ENCODE data around the gene AOC3. TPM values are rescaled to one million over a fixed set of nuclear protein-coding genes. Genes with fewer than 3 reads are reported as not detected.
"Not testable (repeated sequence)": the region's sequence is repeated elsewhere in the genome, so short reads cannot be mapped to it uniquely, and the experiment has no call there.

The AOC3 gene
- total and polyA plus RNA-seq, 4 donors = 82.1 to 344 (median 188) TPM

GRCh38 chr17:42889809-42890208 is 38.8 kb downstream of the AOC3 start:
- H3K4me1 ChIP-seq (ENCODE audit: control insufficient read depth in 1 of 2, insufficient read depth in 2 of 2, low read length in 2 of 2) = peaks cover 0 to 1% of the 10 kb centered on the region in 2 donors
- whole genome bisulfite sequencing, 2 donors = 93% methylated on average over 7 of the region's 7 CpGs
- DNase-seq (no peak), ATAC-seq (ENCODE audit: low FRiP score) (no peak)
- H3K27me3 ChIP-seq (ENCODE audit: control insufficient read depth in 1 of 2, insufficient read depth in 2 of 2, low read length in 1 of 2) = no peaks in the 10 kb centered on the region
- no peaks in the 10 kb centered on the region for H3K9me3 ChIP-seq (ENCODE audit: control insufficient read depth, low read length)
- H3K27ac ChIP-seq (ENCODE audit: low read depth in 1 of 2, low read length in 2 of 2) = no peak overlapping the region
- intact Hi-C loops (cut with DNase I) = no loop called here
- H3K36me3 ChIP-seq (ENCODE audit: control insufficient read depth in 1 of 2, insufficient read depth in 2 of 2, low read length in 1 of 2) = no peaks in the 10 kb centered on the region
- H3K4me3 ChIP-seq (ENCODE audit: low read length in 2 of 2) = no peak overlapping the region

- ATAC-seq (ENCODE audit: low FRiP score) (peak; percentile 79), DNase-seq (peak; percentile 73 to 80)
- Histone ChIP-seq H3K36me3 (ENCODE audit: control insufficient read depth in 1 of 2, insufficient read depth in 2 of 2, low read length in 1 of 2) (no peaks in the 10 kb centered on the region), H3K9me3 (ENCODE audit: control insufficient read depth, low read length) (no peaks in the 10 kb centered on the region), H3K4me3 (ENCODE audit: low read length in 2 of 2) (no peak overlapping the region), H3K27me3 (ENCODE audit: control insufficient read depth in 1 of 2, insufficient read depth in 2 of 2, low read length in 1 of 2) (no peaks in the 10 kb centered on the region), H3K4me1 (ENCODE audit: control insufficient read depth in 1 of 2, insufficient read depth in 2 of 2, low read length in 2 of 2) (peaks cover 0 to 2% of the 10 kb centered on the region in 2 donors), H3K27ac (ENCODE audit: low read depth in 1 of 2, low read length in 2 of 2) (peak overlapping the region; percentile 87 to 98)
- 13 to 14% methylated on average over 10 of the region's 10 CpGs for WGBS, 2 donors
- intact Hi-C loops (cut with DNase I) = no loop called here
Observed at GRCh38 chr17:42891539-42892152, 40.6 kb downstream of the AOC3 start.

- ATAC-seq (ENCODE audit: low FRiP score) = no peak
- no peaks in the 10 kb centered on the region for H3K36me3 ChIP-seq (ENCODE audit: control insufficient read depth in 1 of 2, insufficient read depth in 2 of 2, low read length in 1 of 2)
- DNase-seq = no peak
- intact Hi-C loops (cut with DNase I) = no loop called here
- no peaks in the 10 kb centered on the region for H3K27me3 ChIP-seq (ENCODE audit: control insufficient read depth in 1 of 2, insufficient read depth in 2 of 2, low read length in 1 of 2)
- no peaks in the 10 kb centered on the region for H3K9me3 ChIP-seq (ENCODE audit: control insufficient read depth, low read length)
- WGBS, 2 donors = 4 to 5% methylated on average over 4 of the region's 4 CpGs
- no peak overlapping the region for H3K4me3 ChIP-seq (ENCODE audit: low read length in 2 of 2)
- peaks cover 0 to 2% of the 10 kb centered on the region in 2 donors for H3K4me1 ChIP-seq (ENCODE audit: control insufficient read depth in 1 of 2, insufficient read depth in 2 of 2, low read length in 2 of 2)
- peak overlapping the region in 1 of 2 donors; percentile 68 for H3K27ac ChIP-seq (ENCODE audit: low read depth in 1 of 2, low read length in 2 of 2)
Observed at GRCh38 chr17:42893359-42893758, 42.4 kb downstream of the AOC3 start.

GRCh38 chr17:42894283-42895184 is 43.5 kb downstream of the AOC3 start:
- DNase-seq = peak in 1 of 2 donors; percentile 36
- Histone ChIP-seq H3K4me1 (ENCODE audit: control insufficient read depth in 1 of 2, insufficient read depth in 2 of 2, low read length in 2 of 2) (peaks cover 0 to 2% of the 10 kb centered on the region in 2 donors), H3K27me3 (ENCODE audit: control insufficient read depth in 1 of 2, insufficient read depth in 2 of 2, low read length in 1 of 2) (no peaks in the 10 kb centered on the region), H3K27ac (ENCODE audit: low read depth in 1 of 2, low read length in 2 of 2) (peak overlapping the region; percentile 29 to 91), H3K9me3 (ENCODE audit: control insufficient read depth, low read length) (no peaks in the 10 kb centered on the region), H3K4me3 (ENCODE audit: low read length in 2 of 2) (no peak overlapping the region), H3K36me3 (ENCODE audit: control insufficient read depth in 1 of 2, insufficient read depth in 2 of 2, low read length in 1 of 2) (no peaks in the 10 kb centered on the region)
- 60 to 68% methylated on average over 12 of the region's 12 CpGs for WGBS, 2 donors
- intact Hi-C loops (cut with DNase I) = loop anchor here in 1 of 2 donors (2.0 kb wide), 1 partner anchor 42 kb away; no protein-coding TSS in a partner anchor
- no peak for ATAC-seq (ENCODE audit: low FRiP score)

- Histone ChIP-seq H3K4me1 (ENCODE audit: control insufficient read depth in 1 of 2, insufficient read depth in 2 of 2, low read length in 2 of 2) (peaks cover 0 to 2% of the 10 kb centered on the region in 2 donors), H3K9me3 (ENCODE audit: control insufficient read depth, low read length) (no peaks in the 10 kb centered on the region), H3K36me3 (ENCODE audit: control insufficient read depth in 1 of 2, insufficient read depth in 2 of 2, low read length in 1 of 2) (no peaks in the 10 kb centered on the region), H3K4me3 (ENCODE audit: low read length in 2 of 2) (no peak overlapping the region), H3K27ac (ENCODE audit: low read depth in 1 of 2, low read length in 2 of 2) (peak overlapping the region in 1 of 2 donors; percentile 29), H3K27me3 (ENCODE audit: control insufficient read depth in 1 of 2, insufficient read depth in 2 of 2, low read length in 1 of 2) (no peaks in the 10 kb centered on the region)
- 0 to 2% methylated on average over 2 of the region's 2 CpGs for WGBS, 2 donors
- peak; percentile 85 to 88 for DNase-seq
- intact Hi-C loops (cut with DNase I) = loop anchor here in 1 of 2 donors (2.0 kb wide), 1 partner anchor 42 kb away; no protein-coding TSS in a partner anchor
- peak; percentile 78 for ATAC-seq (ENCODE audit: low FRiP score)
Observed at GRCh38 chr17:42895185-42895555, 44.2 kb downstream of the AOC3 start.

- Histone ChIP-seq H3K27me3 (ENCODE audit: control insufficient read depth in 1 of 2, insufficient read depth in 2 of 2, low read length in 1 of 2) (no peaks in the 10 kb centered on the region), H3K4me1 (ENCODE audit: control insufficient read depth in 1 of 2, insufficient read depth in 2 of 2, low read length in 2 of 2) (peaks cover 0 to 2% of the 10 kb centered on the region in 2 donors), H3K9me3 (ENCODE audit: control insufficient read depth, low read length) (no peaks in the 10 kb centered on the region), H3K36me3 (ENCODE audit: control insufficient read depth in 1 of 2, insufficient read depth in 2 of 2, low read length in 1 of 2) (no peaks in the 10 kb centered on the region), H3K4me3 (ENCODE audit: low read length in 2 of 2) (no peak overlapping the region), H3K27ac (ENCODE audit: low read depth in 1 of 2, low read length in 2 of 2) (no peak overlapping the region)
- DNase-seq (peak in 1 of 2 donors; percentile 24), ATAC-seq (ENCODE audit: low FRiP score) (no peak)
- intact Hi-C loops (cut with DNase I) = no loop called here
- 94% methylated on average over 7 of the region's 7 CpGs for WGBS, 2 donors
Observed at GRCh38 chr17:42898147-42898811, 47.3 kb downstream of the AOC3 start.

DNA sequence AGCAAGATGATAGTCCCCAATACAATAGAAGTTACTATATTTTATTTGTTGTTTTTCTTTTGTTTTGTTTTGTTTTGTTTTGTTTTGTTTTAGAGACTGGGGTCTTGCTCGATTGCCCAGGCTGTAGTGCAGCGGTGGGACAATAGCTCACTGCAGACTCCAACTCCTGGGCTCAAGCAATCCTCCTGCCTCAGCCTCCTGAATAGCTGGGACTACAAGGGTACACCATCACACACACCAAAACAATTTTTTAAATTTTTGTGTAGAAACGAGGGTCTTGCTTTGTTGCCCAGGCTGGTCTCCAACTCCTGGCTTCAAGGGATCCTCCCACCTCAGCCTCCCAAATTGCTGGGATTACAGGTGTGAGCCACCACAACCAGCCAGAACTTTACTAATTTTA is 49.0 kb downstream of the AOC3 start:
- intact Hi-C loops (cut with DNase I); H3K4me1 ChIP-seq (ENCODE audit: control insufficient read depth in 1 of 2, insufficient read depth in 2 of 2, low read length in 2 of 2); H3K9me3 ChIP-seq (ENCODE audit: control insufficient read depth, low read length); ATAC-seq (ENCODE audit: low FRiP score); H3K36me3 ChIP-seq (ENCODE audit: control insufficient read depth in 1 of 2, insufficient read depth in 2 of 2, low read length in 1 of 2); H3K27me3 ChIP-seq (ENCODE audit: control insufficient read depth in 1 of 2, insufficient read depth in 2 of 2, low read length in 1 of 2); DNase-seq; H3K4me3 ChIP-seq (ENCODE audit: low read length in 2 of 2); H3K27ac ChIP-seq (ENCODE audit: low read depth in 1 of 2, low read length in 2 of 2): not testable (repeated sequence)
- whole genome bisulfite sequencing, 2 donors = 80 to 82% methylated on average over 3 of the region's 3 CpGs

DNA sequence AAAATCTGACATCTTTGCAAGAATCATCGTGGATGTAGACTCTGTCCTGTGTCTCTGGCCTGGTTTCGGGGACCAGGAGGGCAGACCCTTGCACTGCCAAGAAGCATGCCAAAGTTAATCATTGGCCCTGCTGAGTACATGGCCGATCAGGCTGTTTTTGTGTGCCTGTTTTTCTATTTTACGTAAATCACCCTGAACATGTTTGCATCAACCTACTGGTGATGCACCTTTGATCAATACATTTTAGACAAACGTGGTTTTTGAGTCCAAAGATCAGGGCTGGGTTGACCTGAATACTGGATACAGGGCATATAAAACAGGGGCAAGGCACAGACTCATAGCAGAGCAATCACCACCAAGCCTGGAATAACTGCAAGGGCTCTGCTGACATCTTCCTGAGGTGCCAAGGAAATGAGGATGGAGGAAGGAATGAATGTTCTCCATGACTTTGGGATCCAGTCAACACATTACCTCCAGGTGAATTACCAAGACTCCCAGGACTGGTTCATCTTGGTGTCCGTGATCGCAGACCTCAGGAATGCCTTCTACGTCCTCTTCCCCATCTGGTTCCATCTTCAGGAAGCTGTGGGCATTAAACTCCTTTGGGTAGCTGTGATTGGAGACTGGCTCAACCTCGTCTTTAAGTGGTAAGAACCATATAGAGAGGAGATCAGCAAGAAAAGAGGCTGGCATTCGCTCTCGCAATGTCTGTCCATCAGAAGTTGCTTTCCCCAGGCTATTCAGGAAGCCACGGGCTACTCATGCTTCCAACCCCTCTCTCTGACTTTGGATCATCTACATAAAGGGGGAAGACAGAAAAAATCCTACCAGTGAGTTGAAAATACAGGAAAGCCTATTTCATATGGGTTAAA is 49.7 kb downstream of the AOC3 start, which contains the start of gene G6PC1:
G6PC1 (plus strand) TSS at position 340 of the 872 bp plus-strand sequence; CDS start at position 418, 78 bp downstream.
- DNase-seq (no peak), ATAC-seq (ENCODE audit: low FRiP score) (no peak)
- H3K36me3 ChIP-seq (ENCODE audit: control insufficient read depth in 1 of 2, insufficient read depth in 2 of 2, low read length in 1 of 2) = no peaks in the 10 kb centered on the region
- H3K4me1 ChIP-seq (ENCODE audit: control insufficient read depth in 1 of 2, insufficient read depth in 2 of 2, low read length in 2 of 2) = no peaks in the 10 kb centered on the region
- H3K27me3 ChIP-seq (ENCODE audit: control insufficient read depth in 1 of 2, insufficient read depth in 2 of 2, low read length in 1 of 2) = no peaks in the 10 kb centered on the region
- intact Hi-C loops (cut with DNase I) = no loop called here
- H3K4me3 ChIP-seq (ENCODE audit: low read length in 2 of 2) = no peak within 1 kb of the TSS
- H3K27ac ChIP-seq (ENCODE audit: low read depth in 1 of 2, low read length in 2 of 2) = no peak within 1 kb of the TSS
- 87 to 88% methylated on average over 12 of the region's 12 CpGs for WGBS, 2 donors
- no peaks in the 10 kb centered on the region for H3K9me3 ChIP-seq (ENCODE audit: control insufficient read depth, low read length)
